Type B pancreatic cell (in vitro differentiated cells): Measurements from ENCODE around the gene DUSP2. TPM values are rescaled to one million over a fixed set of nuclear protein-coding genes. Genes with fewer than 3 reads are reported as not detected.

Source experiments
- DNase-seq: peaks from one replicate; pipeline ENCODE4 v3.0.0; 2021; ENCODE audit warnings: mixed read lengths; ENCODE audit not compliant: unreplicated experiment; ENCODE audit errors: extremely low spot score
- H3K27ac Mint-ChIP-seq: 2 replicates; pipeline ENCODE4 v1.8.0; 2021; ENCODE audit warnings: mild to moderate bottlenecking, mixed read lengths
- H3K27me3 Mint-ChIP-seq: 2 replicates; pipeline ENCODE4 v1.8.0; 2021; ENCODE audit warnings: mixed read lengths
- H3K36me3 Mint-ChIP-seq: 2 replicates; pipeline ENCODE4 v1.8.0; 2021; ENCODE audit warnings: mixed read lengths
- H3K4me1 Mint-ChIP-seq: one replicate; pipeline ENCODE4 v1.8.0; 2021; ENCODE audit warnings: mixed read lengths; ENCODE audit not compliant: unreplicated experiment
- H3K4me3 Mint-ChIP-seq: 2 replicates; pipeline ENCODE4 v1.8.0; 2021; ENCODE audit warnings: mild to moderate bottlenecking, mixed read lengths
- H3K9me3 Mint-ChIP-seq: 2 replicates; pipeline ENCODE4 v1.8.0; 2021; ENCODE audit warnings: mixed read lengths
- total RNA-seq: library from RNA; stranded (reverse); gene quantifications from 2 replicates; pipeline ENCODE4 v1.2.1, GENCODE V29; 2021; ENCODE audit warnings: low replicate concordance
- TF ChIP-seq, protein P1 (sequence below): fragments of 200-600 bp; sonication (generic); conservative IDR thresholded peaks from 2 replicates; pipeline ENCODE4 v1.5.0; 2021; ENCODE audit warnings: antibody characterized with exemption, mild to moderate bottlenecking

Gene DUSP2
- total RNA-seq, 1 donor from 2014 or later: 4.5 TPM

- Mint-ChIP-seq H3K9me3 (no peaks in the 10 kb centered on the region), H3K36me3 (no peaks in the 10 kb centered on the region), H3K27ac (no peak overlapping the region), H3K27me3 (peaks cover 44% of the 10 kb centered on the region), H3K4me3 (no peak overlapping the region), H3K4me1 (no peaks in the 10 kb centered on the region)
- TF ChIP-seq, protein P1, sequence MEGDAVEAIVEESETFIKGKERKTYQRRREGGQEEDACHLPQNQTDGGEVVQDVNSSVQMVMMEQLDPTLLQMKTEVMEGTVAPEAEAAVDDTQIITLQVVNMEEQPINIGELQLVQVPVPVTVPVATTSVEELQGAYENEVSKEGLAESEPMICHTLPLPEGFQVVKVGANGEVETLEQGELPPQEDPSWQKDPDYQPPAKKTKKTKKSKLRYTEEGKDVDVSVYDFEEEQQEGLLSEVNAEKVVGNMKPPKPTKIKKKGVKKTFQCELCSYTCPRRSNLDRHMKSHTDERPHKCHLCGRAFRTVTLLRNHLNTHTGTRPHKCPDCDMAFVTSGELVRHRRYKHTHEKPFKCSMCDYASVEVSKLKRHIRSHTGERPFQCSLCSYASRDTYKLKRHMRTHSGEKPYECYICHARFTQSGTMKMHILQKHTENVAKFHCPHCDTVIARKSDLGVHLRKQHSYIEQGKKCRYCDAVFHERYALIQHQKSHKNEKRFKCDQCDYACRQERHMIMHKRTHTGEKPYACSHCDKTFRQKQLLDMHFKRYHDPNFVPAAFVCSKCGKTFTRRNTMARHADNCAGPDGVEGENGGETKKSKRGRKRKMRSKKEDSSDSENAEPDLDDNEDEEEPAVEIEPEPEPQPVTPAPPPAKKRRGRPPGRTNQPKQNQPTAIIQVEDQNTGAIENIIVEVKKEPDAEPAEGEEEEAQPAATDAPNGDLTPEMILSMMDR: no peak
- DNase-seq: no peak
These were observed 20.6 kb downstream of the DUSP2 start for GRCh38 chr2:96124406-96125265.

GRCh38 chr2:96123936-96124335 is 21.3 kb downstream of the DUSP2 start:
- no peak overlapping the region for H3K4me3 Mint-ChIP-seq

GRCh38 chr2:96123290-96123689 is 21.9 kb downstream of the DUSP2 start:
- no peak for DNase-seq
- Mint-ChIP-seq H3K4me1 (no peaks in the 10 kb centered on the region), H3K36me3 (no peaks in the 10 kb centered on the region), H3K4me3 (no peak overlapping the region), H3K27ac (no peak overlapping the region), H3K9me3 (no peaks in the 10 kb centered on the region), H3K27me3 (peaks cover 53% of the 10 kb centered on the region)
- TF ChIP-seq, protein P1: no peak

More at GRCh38 chr2:96123936-96124335, 21.3 kb downstream of the DUSP2 start:
- Mint-ChIP-seq H3K4me1 (no peaks in the 10 kb centered on the region), H3K27ac (no peak overlapping the region), H3K9me3 (no peaks in the 10 kb centered on the region), H3K27me3 (peaks cover 50% of the 10 kb centered on the region), H3K36me3 (no peaks in the 10 kb centered on the region)
- no peak for DNase-seq
- TF ChIP-seq, protein P1: no peak

DNA sequence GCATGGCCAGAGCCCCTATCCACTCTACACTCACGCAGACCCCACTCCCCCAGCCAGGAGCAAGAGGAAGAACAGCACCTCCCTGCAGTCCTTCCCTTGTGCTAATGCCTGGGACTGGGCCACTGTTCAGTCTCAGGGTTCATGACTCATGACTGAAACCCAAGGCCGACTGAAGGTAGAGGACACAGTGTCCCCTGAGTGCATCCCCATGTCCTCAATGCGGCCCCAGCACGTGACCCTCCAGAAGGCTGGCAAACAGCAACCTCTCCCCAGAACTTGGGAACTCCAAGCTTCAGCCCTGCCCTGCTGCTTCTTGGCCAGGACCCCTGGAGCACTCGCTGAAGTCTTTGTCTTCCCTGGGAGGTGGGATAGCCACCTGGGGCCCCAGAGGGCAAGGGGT is 22.8 kb downstream of the DUSP2 start:
- no peaks in the 10 kb centered on the region for H3K36me3 Mint-ChIP-seq
- peaks cover 4% of the 10 kb centered on the region for H3K4me1 Mint-ChIP-seq
- H3K9me3 Mint-ChIP-seq: no peaks in the 10 kb centered on the region
- H3K4me3 Mint-ChIP-seq: no peak overlapping the region
- DNase-seq: no peak
- H3K27ac Mint-ChIP-seq: no peak overlapping the region
- TF ChIP-seq, protein P1: no peak
- peaks cover 60% of the 10 kb centered on the region for H3K27me3 Mint-ChIP-seq

DNA sequence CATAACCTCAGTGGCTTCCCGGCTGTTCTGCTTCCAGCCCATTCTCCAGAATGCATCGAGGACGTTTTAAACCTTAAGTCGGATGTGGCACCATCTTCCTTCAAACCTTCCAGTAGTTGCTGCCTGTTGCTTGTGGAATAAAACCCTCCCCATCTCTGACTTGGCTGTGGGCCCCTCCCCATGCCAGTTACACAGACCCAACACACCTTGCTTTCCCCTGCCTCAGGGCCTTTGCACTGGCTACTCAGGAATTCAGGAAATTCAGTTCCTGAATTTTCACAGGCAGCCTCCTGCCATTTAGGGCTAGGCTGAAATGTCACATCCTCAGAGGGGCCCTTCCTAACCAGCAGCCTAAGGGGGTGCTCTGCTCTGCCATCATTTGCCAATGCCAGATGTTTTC is 23.8 kb downstream of the DUSP2 start:
- Mint-ChIP-seq H3K4me1 (peaks cover 6% of the 10 kb centered on the region), H3K27ac (no peak overlapping the region), H3K4me3 (no peak overlapping the region), H3K27me3 (peaks cover 57% of the 10 kb centered on the region), H3K36me3 (no peaks in the 10 kb centered on the region), H3K9me3 (no peaks in the 10 kb centered on the region)
- TF ChIP-seq, protein P1: no peak
- no peak for DNase-seq
